Activated T-cell treated with anti-CD3 and anti-CD28 coated beads, Interleukin-2, amount 50 U/mL, for 4 hours (primary cell): ENCODE results near the gene IL1RL1. TPM values are rescaled to one million over a fixed set of nuclear protein-coding genes. Genes with fewer than 3 reads are reported as not detected.

Experiments
- ATAC-seq, 2 donors: fragments of 200-7000 bp; cut with Tn5 transposase; one replicate each; pipeline ENCODE4 v1.10.0; 2021
- DNase-seq: peaks from one replicate; pipeline ENCODE4 v3.0.0-alpha.2; 2020
- H3K27me3 Mint-ChIP-seq: one replicate; pipeline ENCODE4 v1.8.0; 2021; ENCODE audit warnings: low read depth, mixed read lengths
- H3K36me3 Mint-ChIP-seq: one replicate; pipeline ENCODE4 v1.8.0; 2022; ENCODE audit warnings: mixed read lengths; ENCODE audit not compliant: insufficient read depth
- H3K4me1 Mint-ChIP-seq: one replicate; pipeline ENCODE4 v1.8.0; 2021; ENCODE audit warnings: low read depth, mixed read lengths
- H3K4me3 Mint-ChIP-seq: one replicate; pipeline ENCODE4 v1.8.0; 2021; ENCODE audit warnings: mild to moderate bottlenecking, moderate library complexity, mixed read lengths
- H3K9me3 Mint-ChIP-seq: one replicate; pipeline ENCODE4 v1.8.0; 2021; ENCODE audit warnings: mixed read lengths
- total RNA-seq, 3 donors: library from RNA; stranded (reverse); gene quantifications; one replicate each; pipeline ENCODE4 v1.2.1, GENCODE V29; 2021

The IL1RL1 gene
- total RNA-seq, 3 donors from 2014 or later: 0.26 to 0.58 (median 0.38) TPM

DNA sequence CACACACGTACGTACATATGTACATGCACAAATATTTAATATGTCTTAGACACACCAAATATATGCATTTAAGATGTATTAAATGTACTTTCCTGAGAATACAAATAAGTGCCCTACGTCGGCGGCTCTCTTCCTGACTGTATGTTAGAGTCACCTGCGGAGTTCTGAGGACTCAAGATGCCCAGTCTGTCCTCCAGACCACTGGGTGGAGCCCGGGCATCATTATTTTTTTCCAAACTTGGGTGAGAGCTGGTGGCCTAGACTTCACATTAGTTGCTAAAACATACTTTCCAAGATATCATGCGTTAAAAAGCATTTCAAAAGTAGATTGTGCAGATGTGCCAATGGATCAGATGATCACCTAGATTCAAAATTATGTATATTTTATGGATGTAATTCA, 47.1 kb downstream of the IL1RL1 start:
- ATAC-seq: no peak
- Mint-ChIP-seq H3K36me3 (peaks cover 16% of the 10 kb centered on the region), H3K27me3 (no peaks in the 10 kb centered on the region), H3K9me3 (peaks cover 4% of the 10 kb centered on the region), H3K4me3 (peak overlapping the region; percentile 98), H3K4me1 (peaks cover 61% of the 10 kb centered on the region)
- DNase-seq: no peak

DNA sequence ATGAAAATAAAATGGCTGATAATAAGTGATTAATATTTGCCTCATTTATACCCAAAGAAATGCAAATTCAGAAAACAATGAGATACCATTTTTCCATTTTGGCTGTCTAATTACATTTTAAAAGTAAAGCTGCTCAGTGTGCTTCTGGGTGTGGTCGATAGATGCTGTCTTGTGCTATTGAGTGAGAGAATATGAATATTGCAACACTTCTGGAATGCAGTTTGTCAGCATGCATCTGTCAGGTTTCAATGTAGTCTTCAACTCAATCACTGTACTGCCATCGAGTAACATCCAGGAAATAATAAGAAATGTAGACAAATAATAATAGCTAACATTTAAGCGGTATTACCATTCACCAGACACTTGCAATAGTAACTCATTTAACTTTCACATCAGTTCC, 48.2 kb downstream of the IL1RL1 start:
- Mint-ChIP-seq H3K9me3 (peaks cover 6% of the 10 kb centered on the region), H3K27me3 (no peaks in the 10 kb centered on the region), H3K4me3 (peak overlapping the region; percentile 24), H3K4me1 (peaks cover 69% of the 10 kb centered on the region), H3K36me3 (peaks cover 23% of the 10 kb centered on the region)
- DNase-seq: no peak
- ATAC-seq: no peak

GRCh38 chr2:102361632-102362241, 50.4 kb downstream of the IL1RL1 start:
- peaks cover 44% of the 10 kb centered on the region for H3K36me3 Mint-ChIP-seq
- peaks cover 20% of the 10 kb centered on the region for H3K9me3 Mint-ChIP-seq
- DNase-seq (no peak), ATAC-seq (no peak)
- H3K4me1 Mint-ChIP-seq: peaks cover 75% of the 10 kb centered on the region
- no peak overlapping the region for H3K4me3 Mint-ChIP-seq
- H3K27me3 Mint-ChIP-seq: no peaks in the 10 kb centered on the region

DNA sequence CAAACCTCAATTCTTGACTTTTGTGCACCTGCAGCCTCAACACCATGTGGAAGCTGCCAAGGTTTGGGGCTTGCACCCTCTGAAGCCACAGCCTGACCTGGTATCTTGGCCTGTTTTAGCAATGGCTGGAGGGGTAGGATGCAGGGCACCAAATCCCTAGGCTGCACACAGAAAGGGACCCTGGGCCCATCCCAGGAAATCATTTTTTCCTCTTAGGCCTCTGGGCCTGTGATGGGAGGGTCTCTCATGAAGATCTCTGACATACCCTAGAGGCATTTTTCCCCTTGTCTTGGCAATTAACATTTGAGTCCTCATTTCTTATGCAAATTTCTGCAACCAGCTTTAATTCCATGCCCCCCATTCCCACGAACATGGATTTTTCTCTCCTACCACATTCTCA, 54.4 kb downstream of the IL1RL1 start:
- no peaks in the 10 kb centered on the region for H3K27me3 Mint-ChIP-seq
- H3K4me1 Mint-ChIP-seq: peaks cover 80% of the 10 kb centered on the region
- peaks cover 24% of the 10 kb centered on the region for H3K9me3 Mint-ChIP-seq
- H3K4me3 Mint-ChIP-seq: no peak overlapping the region
- peaks cover 56% of the 10 kb centered on the region for H3K36me3 Mint-ChIP-seq
- DNase-seq (no peak), ATAC-seq (no peak)

GRCh38 chr2:102366406-102367112, 55.2 kb downstream of the IL1RL1 start:
- Mint-ChIP-seq H3K36me3 (peaks cover 54% of the 10 kb centered on the region), H3K4me3 (peak overlapping the region; percentile 47), H3K4me1 (peaks cover 74% of the 10 kb centered on the region), H3K9me3 (peaks cover 24% of the 10 kb centered on the region), H3K27me3 (no peaks in the 10 kb centered on the region)
- ATAC-seq (peak; percentile 39 to 46), DNase-seq (no peak)

- DNase-seq (peak; percentile 15), ATAC-seq (peak; percentile 89 to 96)
- Mint-ChIP-seq H3K36me3 (peaks cover 50% of the 10 kb centered on the region), H3K4me3 (peak overlapping the region; percentile 48), H3K9me3 (peaks cover 24% of the 10 kb centered on the region), H3K27me3 (no peaks in the 10 kb centered on the region), H3K4me1 (peaks cover 72% of the 10 kb centered on the region)
Observed at GRCh38 chr2:102367331-102367971, 56.1 kb downstream of the IL1RL1 start.

DNA sequence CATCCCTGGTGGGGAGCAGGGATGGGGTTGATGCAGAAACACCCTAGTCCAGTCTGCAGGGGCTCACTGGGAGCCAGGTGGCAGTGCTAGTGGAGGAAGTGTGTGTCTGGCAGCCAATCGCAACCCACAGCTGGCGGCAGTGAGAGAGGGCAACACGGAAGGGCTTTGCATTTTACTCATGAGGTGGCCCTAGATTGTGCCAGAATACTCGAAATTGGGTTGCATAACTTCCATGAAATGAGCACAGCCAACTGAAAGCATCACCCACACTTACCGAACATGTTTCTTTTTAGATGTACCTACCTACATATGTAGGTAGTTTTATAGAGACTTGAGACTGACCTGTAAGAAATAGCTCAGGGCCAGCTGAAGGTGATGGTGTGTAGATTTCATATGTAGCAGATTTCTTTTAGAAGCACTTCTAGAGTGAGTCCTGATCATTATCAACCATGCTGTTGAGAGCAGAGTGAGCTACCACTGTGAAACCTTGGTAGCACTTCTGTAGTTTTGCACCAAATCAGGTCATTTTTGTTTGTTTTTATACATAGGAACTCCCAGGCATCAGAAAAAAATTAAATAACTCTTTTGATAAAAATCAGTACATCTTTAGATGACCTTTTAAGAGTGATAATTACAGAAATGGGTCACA, 57.2 kb downstream of the IL1RL1 start:
- peak overlapping the region; percentile 48 for H3K4me3 Mint-ChIP-seq
- H3K36me3 Mint-ChIP-seq: peaks cover 46% of the 10 kb centered on the region
- ATAC-seq (peak in 1 of 2 donors; percentile 2), DNase-seq (no peak)
- peaks cover 62% of the 10 kb centered on the region for H3K4me1 Mint-ChIP-seq
- no peaks in the 10 kb centered on the region for H3K27me3 Mint-ChIP-seq
- H3K9me3 Mint-ChIP-seq: peaks cover 20% of the 10 kb centered on the region

DNA sequence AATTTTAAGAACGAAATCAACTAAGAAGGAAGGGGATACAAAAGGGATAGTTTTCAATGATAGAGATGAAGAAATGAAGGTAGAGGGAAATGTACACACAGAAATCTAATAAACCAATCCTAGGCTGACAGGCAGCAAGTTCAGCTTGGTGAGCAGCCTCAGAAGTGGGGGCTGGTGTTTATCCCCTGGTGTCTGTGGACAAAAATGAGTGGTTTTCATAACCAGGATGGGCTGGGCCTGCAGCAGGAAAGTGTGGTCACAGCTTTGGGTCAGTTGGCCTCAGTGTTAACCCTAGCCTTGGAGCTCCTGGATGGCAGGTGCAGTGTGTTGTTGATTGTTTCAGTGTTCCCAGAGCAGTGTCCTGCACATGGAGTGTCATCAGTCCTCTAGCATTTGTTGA, 58.5 kb downstream of the IL1RL1 start:
- ATAC-seq (no peak), DNase-seq (no peak)
- peaks cover 16% of the 10 kb centered on the region for H3K9me3 Mint-ChIP-seq
- H3K4me1 Mint-ChIP-seq: peaks cover 52% of the 10 kb centered on the region
- H3K36me3 Mint-ChIP-seq: peaks cover 38% of the 10 kb centered on the region
- H3K4me3 Mint-ChIP-seq: no peak overlapping the region
- H3K27me3 Mint-ChIP-seq: no peaks in the 10 kb centered on the region

DNA sequence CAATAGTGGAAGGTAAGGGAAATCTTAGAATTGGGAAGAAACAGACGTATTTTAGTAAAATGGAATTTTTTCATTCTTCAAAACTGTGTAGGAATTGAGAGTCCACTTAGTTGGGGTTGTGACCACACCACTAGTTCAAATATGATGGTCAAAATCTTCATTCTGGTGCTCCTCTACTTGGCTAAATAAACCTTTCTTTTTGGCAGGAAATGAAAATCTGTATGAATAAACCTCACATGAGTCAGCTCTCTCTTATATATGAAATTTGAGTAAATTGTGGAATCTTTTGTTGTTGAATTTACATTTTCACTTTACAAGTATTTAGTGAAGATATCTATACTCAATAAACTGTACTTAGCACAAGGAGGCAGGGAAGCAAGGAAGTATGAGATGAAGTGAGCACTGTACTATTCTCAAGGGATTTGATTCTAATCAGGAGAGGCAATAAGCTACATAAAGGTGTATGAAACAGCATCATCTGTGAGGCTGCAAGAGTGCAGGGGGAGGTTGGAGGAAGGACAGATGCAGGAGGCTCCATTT, 64.8 kb downstream of the IL1RL1 start:
- peak in 1 of 2 donors; percentile 37 for ATAC-seq
- peaks cover 15% of the 10 kb centered on the region for H3K9me3 Mint-ChIP-seq
- peaks cover 40% of the 10 kb centered on the region for H3K36me3 Mint-ChIP-seq
- no peak overlapping the region for H3K4me3 Mint-ChIP-seq
- H3K4me1 Mint-ChIP-seq: peaks cover 13% of the 10 kb centered on the region
- no peaks in the 10 kb centered on the region for H3K27me3 Mint-ChIP-seq
- DNase-seq: no peak

DNA sequence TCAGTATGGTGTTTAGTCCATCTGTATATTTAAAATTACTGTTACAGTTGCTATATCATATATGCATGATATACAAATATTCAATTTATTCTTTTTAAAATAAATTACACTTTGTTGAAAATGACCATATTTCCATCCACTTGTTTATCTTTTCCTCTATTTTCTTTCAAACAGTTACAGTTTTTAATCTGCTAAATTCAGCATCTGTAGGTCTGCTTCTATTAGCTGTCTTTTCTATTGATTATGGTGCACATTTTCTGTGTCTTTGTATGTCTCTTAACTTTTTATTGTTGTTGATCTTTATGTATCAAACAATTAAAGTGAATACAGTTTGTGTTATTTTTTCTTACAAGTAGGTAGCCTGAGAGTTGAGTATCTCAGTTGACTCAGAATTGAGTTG, 72.4 kb downstream of the IL1RL1 start:
- Mint-ChIP-seq H3K9me3 (peaks cover 21% of the 10 kb centered on the region), H3K4me1 (peaks cover 2% of the 10 kb centered on the region), H3K4me3 (no peak overlapping the region), H3K27me3 (no peaks in the 10 kb centered on the region), H3K36me3 (peaks cover 58% of the 10 kb centered on the region)
- ATAC-seq (no peak), DNase-seq (no peak)

DNA sequence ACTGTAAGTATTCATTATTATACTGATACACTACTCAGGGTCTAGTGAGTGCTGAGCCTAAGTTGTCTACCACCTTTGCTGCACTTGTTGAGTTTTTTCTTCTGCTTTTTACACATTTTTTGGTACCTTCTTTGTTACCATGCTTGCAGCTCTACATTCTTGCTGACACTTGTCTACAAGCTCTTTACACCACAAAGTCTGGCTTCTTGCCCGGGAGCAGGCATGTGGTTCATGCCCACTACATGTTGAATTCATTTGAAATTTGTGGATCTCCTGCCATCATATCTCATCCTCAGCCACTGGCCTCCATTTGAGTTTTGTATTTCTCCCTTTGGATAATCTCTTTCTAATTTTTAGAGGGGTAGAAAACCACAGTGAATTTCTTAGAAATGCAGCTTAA, 74.2 kb downstream of the IL1RL1 start:
- H3K27me3 Mint-ChIP-seq: no peaks in the 10 kb centered on the region

DNA sequence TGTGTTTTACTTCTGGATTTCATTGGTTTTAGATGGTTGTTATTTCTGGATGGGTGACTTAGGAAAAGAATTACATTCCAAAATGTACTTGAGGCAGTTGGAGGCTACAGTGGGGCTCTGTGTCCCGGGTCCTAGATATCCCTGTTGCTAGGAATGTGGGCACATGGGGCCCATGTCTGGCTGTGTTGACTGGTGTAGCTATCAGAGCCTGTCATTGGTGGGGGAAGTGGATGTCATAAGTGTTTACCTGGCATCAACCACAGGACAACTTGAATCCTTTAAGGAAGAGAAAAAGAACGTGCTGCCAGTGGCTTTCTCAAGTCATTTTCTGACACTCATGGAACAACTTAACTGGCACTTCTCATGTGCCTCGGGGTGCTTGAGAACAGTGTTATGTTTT, 74.6 kb downstream of the IL1RL1 start:
- Mint-ChIP-seq H3K36me3 (peaks cover 50% of the 10 kb centered on the region), H3K9me3 (peaks cover 21% of the 10 kb centered on the region), H3K27me3 (no peaks in the 10 kb centered on the region), H3K4me3 (no peak overlapping the region), H3K4me1 (peaks cover 9% of the 10 kb centered on the region)
- ATAC-seq (no peak), DNase-seq (no peak)

More for the DNA sequence above, 74.2 kb downstream of the IL1RL1 start:
- Mint-ChIP-seq H3K36me3 (peaks cover 54% of the 10 kb centered on the region), H3K4me3 (no peak overlapping the region), H3K9me3 (peaks cover 21% of the 10 kb centered on the region), H3K4me1 (peaks cover 7% of the 10 kb centered on the region)
- no peak for DNase-seq
- ATAC-seq: no peak

DNA sequence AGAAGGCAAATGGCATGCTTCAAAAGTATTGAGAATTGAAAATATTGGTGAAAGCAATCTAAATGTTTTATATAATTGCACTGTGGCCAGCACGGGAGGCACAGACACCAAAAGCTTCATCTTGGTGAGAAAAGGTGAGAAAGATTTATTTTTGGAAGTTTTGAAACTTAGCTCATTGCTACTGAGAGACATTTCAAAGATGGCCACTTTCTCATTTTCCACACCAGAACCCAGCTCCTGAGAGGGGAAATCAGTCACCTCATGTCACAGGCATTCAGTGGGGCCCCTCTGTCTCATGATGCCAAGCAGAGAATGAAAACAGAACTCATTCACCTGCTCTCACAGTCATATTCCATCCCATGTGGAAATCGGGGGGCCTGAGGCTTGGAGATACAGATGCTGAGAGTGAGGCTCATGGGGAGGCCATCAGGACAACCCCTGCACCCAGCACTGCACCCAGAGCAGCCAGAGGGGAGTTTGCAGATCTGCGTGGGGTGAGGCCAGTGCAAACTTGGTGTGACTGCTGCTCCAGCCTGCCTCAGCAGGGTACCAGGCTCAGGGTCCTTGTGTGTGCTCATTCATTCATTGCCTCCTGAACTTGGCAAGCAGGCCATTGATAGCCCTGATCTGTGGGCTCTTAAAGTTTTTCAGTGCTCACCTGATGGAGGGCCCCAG, 75.6 kb downstream of the IL1RL1 start:
- Mint-ChIP-seq H3K36me3 (peaks cover 44% of the 10 kb centered on the region), H3K9me3 (peaks cover 21% of the 10 kb centered on the region), H3K27me3 (no peaks in the 10 kb centered on the region), H3K4me3 (no peak overlapping the region), H3K4me1 (peaks cover 19% of the 10 kb centered on the region)
- ATAC-seq (no peak), DNase-seq (no peak)
